ENCODE measurements around the gene EPX. TPM values are rescaled to one million over a fixed set of nuclear protein-coding genes. Genes with fewer than 3 reads are reported as not detected.

The EPX gene
- total RNA-seq, 1 experiment from 2014 or later, result not detected

GRCh38 chr17:58166682-58167081 lies 25.8 kb upstream of the EPX start, which contains the start of gene OR4D2:
Gene OR4D2 (plus strand): TSS chr17:58166982. CDS start chr17:58169656, 2,674 bp downstream.
- no peak within 1 kb of the TSS for H3T11ph ChIP-seq (ENCODE audit: low read length)
- DNase-seq, result no peak
- H3K4me3 Mint-ChIP-seq, result no peak within 1 kb of the TSS
- H2AK5ac ChIP-seq (ENCODE audit: insufficient read length, low read length), result no peak within 1 kb of the TSS
- H2BK5ac ChIP-seq (ENCODE audit: insufficient read length, low read length), result no peak within 1 kb of the TSS
- H3K27ac Mint-ChIP-seq, result no peak within 1 kb of the TSS
- H3K79me2 ChIP-seq (ENCODE audit: insufficient read depth, low read length), result no peaks in the 10 kb centered on the region
- H3K9me3 Mint-ChIP-seq, result peaks cover 0 to 3% of the 10 kb centered on the region in 2 experiments; a peak in 1 of 5 replicates
- no peaks in the 10 kb centered on the region for H3K4me1 ChIP-seq (ENCODE audit: insufficient read depth, low read length)
- no peak within 1 kb of the TSS for H4K8ac ChIP-seq (replicated peaks; ENCODE audit: insufficient read length, low read depth, low read length)
- no CpG with 5 or more reads among the region's 6 CpGs for WGBS (ENCODE audit: extremely low coverage, insufficient read length, low lambda C conversion rate)
- H2AFZ ChIP-seq (ENCODE audit: low read length), result no peak within 1 kb of the TSS
- no peak within 1 kb of the TSS for H3K9ac ChIP-seq (ENCODE audit: extremely low read depth, insufficient read length, low read length)
- H4K20me1 ChIP-seq (ENCODE audit: control insufficient read depth, insufficient read depth, insufficient read length), result no peaks in the 10 kb centered on the region
- H3K4me1 Mint-ChIP-seq, result no peaks in the 10 kb centered on the region
- H3K36me3 Mint-ChIP-seq (ENCODE audit: insufficient read depth in 1 of 3, low read depth in 3 of 3), result no peaks in the 10 kb centered on the region
- H3K56ac ChIP-seq (ENCODE audit: insufficient read length, low read depth, low read length), result no peak within 1 kb of the TSS
- peaks cover 75% of the 10 kb centered on the region for H3K27me3 Mint-ChIP-seq (ENCODE audit: low read depth)
- no peak within 1 kb of the TSS for H3K4ac ChIP-seq (ENCODE audit: low read depth, low read length)
- H3K9me3 ChIP-seq (ENCODE audit: control insufficient read depth, low read depth, low read length), result no peaks in the 10 kb centered on the region
- no peak within 1 kb of the TSS for H4K91ac ChIP-seq (ENCODE audit: insufficient read length, low read depth, low read length)
- no peak within 1 kb of the TSS for H2BK120ac ChIP-seq (ENCODE audit: low read depth, low read length, poor library complexity, severe bottlenecking)
- no peaks in the 10 kb centered on the region for H3K27me3 ChIP-seq (ENCODE audit: insufficient read depth, low read length)
- no peak within 1 kb of the TSS for H3K23ac ChIP-seq (ENCODE audit: insufficient read length, low read depth, low read length)
- no peaks in the 10 kb centered on the region for H3K23me2 ChIP-seq (ENCODE audit: insufficient read length, low read depth, low read length, poor library complexity, severe bottlenecking)
- H3K27ac ChIP-seq (ENCODE audit: insufficient read length, low read depth, low read length), result no peak within 1 kb of the TSS
- no peak within 1 kb of the TSS for H2BK20ac ChIP-seq (ENCODE audit: low read depth, low read length, poor library complexity, severe bottlenecking)
- TF ChIP-seq CTCF (conservative IDR thresholded peaks at IDR 0.05), result no peak
- no peak within 1 kb of the TSS for H4K5ac ChIP-seq (ENCODE audit: insufficient read length, low read depth, low read length)
- H2BK15ac ChIP-seq (ENCODE audit: low read depth, low read length), result no peak within 1 kb of the TSS
- H3K14ac ChIP-seq (ENCODE audit: insufficient read depth, low read length), result no peak within 1 kb of the TSS
- H3K79me1 ChIP-seq (ENCODE audit: insufficient read depth, low read depth, low read length, poor library complexity, severe bottlenecking), result no peaks in the 10 kb centered on the region
- no peak within 1 kb of the TSS for H3K4me2 ChIP-seq (ENCODE audit: insufficient read depth, insufficient read length, low read length)
- no peak within 1 kb of the TSS for H3K18ac ChIP-seq (ENCODE audit: insufficient read length, low read depth, low read length)
- no peak within 1 kb of the TSS for H2BK12ac ChIP-seq (ENCODE audit: insufficient read length, low read depth, low read length)

Data from H9 (cell line).